Ectodermal cell (in vitro differentiated cells): ENCODE measurements around the gene PNMA1.

ENCODE experiments used
- H3K27ac ChIP-seq: 2 replicates; pipeline ENCODE4 v1.7.0; 2013; ENCODE audit warnings: mild to moderate bottlenecking, low read depth, low read length; ENCODE audit not compliant: insufficient read depth, poor library complexity, severe bottlenecking
- H3K27me3 ChIP-seq: 2 replicates; pipeline ENCODE4 v1.7.0; 2013; ENCODE audit warnings: mild to moderate bottlenecking, low read length; ENCODE audit not compliant: insufficient read depth, control insufficient read depth, poor library complexity, severe bottlenecking
- H3K36me3 ChIP-seq: one replicate; pipeline ENCODE4 v1.7.0; 2013; ENCODE audit warnings: low read length; ENCODE audit not compliant: control insufficient read depth, insufficient read depth
- H3K4me1 ChIP-seq: one replicate; pipeline ENCODE4 v1.7.0; 2013; ENCODE audit warnings: low read length; ENCODE audit not compliant: control insufficient read depth, insufficient read depth
- H3K4me3 ChIP-seq: 2 replicates; pipeline ENCODE4 v1.7.0; 2013; ENCODE audit warnings: low read depth, low read length, control low read depth; ENCODE audit not compliant: insufficient read depth
- H3K9me3 ChIP-seq: 2 replicates; pipeline ENCODE4 v1.7.0; 2013; ENCODE audit warnings: mild to moderate bottlenecking, low read length, moderate library complexity; ENCODE audit not compliant: control insufficient read depth
- WGBS, 2 experiments: methylation state at CpG; one replicate each; pipeline ENCODE4 v1.1.7; 2013; ENCODE audit warnings: missing lambda C conversion rate in 2 of 2; 5-methylcytosine and 5-hydroxymethylcytosine counted together

The PNMA1 gene

GRCh38 chr14:73694083-73694482 lies 20.1 kb downstream of the PNMA1 start:
- 94 to 95% methylated on average over 2 of the region's 2 CpGs for WGBS, 2 experiments
- Histone ChIP-seq H3K36me3 (peaks cover 4% of the 10 kb centered on the region), H3K27ac (no peak overlapping the region), H3K27me3 (no peaks in the 10 kb centered on the region), H3K9me3 (no peaks in the 10 kb centered on the region), H3K4me3 (no peak overlapping the region), H3K4me1 (no peaks in the 10 kb centered on the region)

- 97% methylated on average over 3 of the region's 3 CpGs for WGBS, 2 experiments
- H3K9me3 ChIP-seq, result no peaks in the 10 kb centered on the region
- no peak overlapping the region for H3K4me3 ChIP-seq
- H3K27me3 ChIP-seq, result no peaks in the 10 kb centered on the region
- H3K4me1 ChIP-seq, result no peaks in the 10 kb centered on the region
- H3K27ac ChIP-seq, result no peak overlapping the region
- H3K36me3 ChIP-seq, result peaks cover 4% of the 10 kb centered on the region
Measured at GRCh38 chr14:73686901-73687300, 27.3 kb downstream of the PNMA1 start.

- Histone ChIP-seq H3K9me3 (no peaks in the 10 kb centered on the region), H3K36me3 (no peaks in the 10 kb centered on the region), H3K27me3 (no peaks in the 10 kb centered on the region), H3K4me3 (no peak overlapping the region), H3K27ac (no peak overlapping the region), H3K4me1 (no peaks in the 10 kb centered on the region)
- WGBS, 2 experiments, result 89 to 91% methylated on average over 9 of the region's 9 CpGs
Measured at GRCh38 chr14:73685328-73685727, 28.9 kb downstream of the PNMA1 start.

GRCh38 chr14:73684627-73685026 lies 29.6 kb downstream of the PNMA1 start:
- 88 to 93% methylated on average over 5 of the region's 5 CpGs for WGBS, 2 experiments
- Histone ChIP-seq H3K27ac (no peak overlapping the region), H3K36me3 (no peaks in the 10 kb centered on the region), H3K27me3 (no peaks in the 10 kb centered on the region), H3K4me3 (no peak overlapping the region), H3K9me3 (no peaks in the 10 kb centered on the region), H3K4me1 (no peaks in the 10 kb centered on the region)

- H3K4me1 ChIP-seq, result no peaks in the 10 kb centered on the region
- no peak overlapping the region for H3K4me3 ChIP-seq
- WGBS, 2 experiments, result 93 to 95% methylated on average over 5 of the region's 5 CpGs
- H3K27me3 ChIP-seq, result no peaks in the 10 kb centered on the region
- H3K36me3 ChIP-seq, result no peaks in the 10 kb centered on the region
- H3K9me3 ChIP-seq, result no peaks in the 10 kb centered on the region
- H3K27ac ChIP-seq, result no peak overlapping the region
Measured at GRCh38 chr14:73680821-73681220, 33.4 kb downstream of the PNMA1 start.

- Histone ChIP-seq H3K4me3 (no peak overlapping the region), H3K36me3 (no peaks in the 10 kb centered on the region), H3K4me1 (no peaks in the 10 kb centered on the region), H3K27ac (no peak overlapping the region), H3K27me3 (no peaks in the 10 kb centered on the region), H3K9me3 (no peaks in the 10 kb centered on the region)
- WGBS, 2 experiments, result 91 to 97% methylated on average over 4 of the region's 4 CpGs
Measured at GRCh38 chr14:73678698-73679097, 35.5 kb downstream of the PNMA1 start.

- Histone ChIP-seq H3K27ac (no peak overlapping the region), H3K36me3 (peaks cover 4% of the 10 kb centered on the region), H3K4me1 (no peaks in the 10 kb centered on the region), H3K27me3 (no peaks in the 10 kb centered on the region), H3K9me3 (no peaks in the 10 kb centered on the region), H3K4me3 (no peak overlapping the region)
- 83 to 95% methylated on average over 3 of the region's 3 CpGs for WGBS, 2 experiments
Measured at GRCh38 chr14:73674986-73675385, 39.2 kb downstream of the PNMA1 start.

- Histone ChIP-seq H3K27ac (no peak overlapping the region), H3K27me3 (no peaks in the 10 kb centered on the region), H3K4me3 (no peak overlapping the region), H3K9me3 (no peaks in the 10 kb centered on the region), H3K36me3 (peaks cover 4% of the 10 kb centered on the region), H3K4me1 (no peaks in the 10 kb centered on the region)
- whole genome bisulfite sequencing, 2 experiments, result 92 to 94% methylated on average over 3 of the region's 3 CpGs
Measured at GRCh38 chr14:73667854-73668253, 46.3 kb downstream of the PNMA1 start.

- H3K4me3 ChIP-seq, result no peak overlapping the region
- no peak overlapping the region for H3K27ac ChIP-seq
- no peaks in the 10 kb centered on the region for H3K9me3 ChIP-seq
- no peaks in the 10 kb centered on the region for H3K4me1 ChIP-seq
- peaks cover 3% of the 10 kb centered on the region for H3K36me3 ChIP-seq
- H3K27me3 ChIP-seq, result no peaks in the 10 kb centered on the region
- 93 to 95% methylated on average over 4 to 5 of the region's 5 CpGs for WGBS, 2 experiments
Measured at GRCh38 chr14:73666583-73666982, 47.6 kb downstream of the PNMA1 start.

- Histone ChIP-seq H3K4me3 (no peak overlapping the region), H3K4me1 (no peaks in the 10 kb centered on the region), H3K27ac (no peak overlapping the region), H3K9me3 (no peaks in the 10 kb centered on the region), H3K36me3 (peaks cover 3% of the 10 kb centered on the region), H3K27me3 (no peaks in the 10 kb centered on the region)
- whole genome bisulfite sequencing, 2 experiments, result 88 to 95% methylated on average over 1 to 2 of the region's 2 CpGs
Measured at GRCh38 chr14:73665130-73665529, 49.1 kb downstream of the PNMA1 start.

- Histone ChIP-seq H3K27me3 (no peaks in the 10 kb centered on the region), H3K4me3 (no peak overlapping the region), H3K9me3 (no peaks in the 10 kb centered on the region), H3K27ac (no peak overlapping the region), H3K4me1 (no peaks in the 10 kb centered on the region), H3K36me3 (peaks cover 3% of the 10 kb centered on the region)
Measured at GRCh38 chr14:73663548-73664212, 50.5 kb downstream of the PNMA1 start.
